ENCODE data around the gene PAPPA.

PAPPA gene

GRCh38 chr9:116284518-116284917, 130.9 kb downstream of the PAPPA start:
- no peak overlapping the region for H3K4me3 ChIP-seq (ENCODE audit: low read depth, low read length)
- no peak for DNase-seq (ENCODE audit: low read depth)
- TF ChIP-seq MYC (IDR thresholded peaks at IDR 0.05; ENCODE audit: low read depth, low read length) (no peak), POLR2A (IDR thresholded peaks at IDR 0.05; ENCODE audit: extremely low read depth, insufficient read length) (no peak)

- no peak for DNase-seq (ENCODE audit: low read depth)
- H3K4me3 ChIP-seq (ENCODE audit: low read depth, low read length): no peak overlapping the region
- no peak for TF ChIP-seq CTCF (IDR thresholded peaks at IDR 0.05; ENCODE audit: low read depth, low read length)
- no peak for TF ChIP-seq MYC (IDR thresholded peaks at IDR 0.05; ENCODE audit: low read depth, low read length)
- TF ChIP-seq MAX (IDR thresholded peaks at IDR 0.05; ENCODE audit: low read depth, low read length): no peak
- TF ChIP-seq POLR2A (IDR thresholded peaks at IDR 0.05; ENCODE audit: extremely low read depth, insufficient read length): no peak
These were observed 131.7 kb downstream of the PAPPA start for GRCh38 chr9:116285320-116285719.

GRCh38 chr9:116286297-116286696, 132.7 kb downstream of the PAPPA start:
- no peak overlapping the region for H3K4me3 ChIP-seq (ENCODE audit: low read depth, low read length)

GRCh38 chr9:116287721-116288120, 134.1 kb downstream of the PAPPA start:
- H3K4me3 ChIP-seq (ENCODE audit: low read depth, low read length): no peak overlapping the region
- TF ChIP-seq CTCF (IDR thresholded peaks at IDR 0.05; ENCODE audit: low read depth, low read length) (no peak), MYC (IDR thresholded peaks at IDR 0.05; ENCODE audit: low read depth, low read length) (no peak), MAX (IDR thresholded peaks at IDR 0.05; ENCODE audit: low read depth, low read length) (no peak), POLR2A (IDR thresholded peaks at IDR 0.05; ENCODE audit: extremely low read depth, insufficient read length) (no peak)
- no peak for DNase-seq (ENCODE audit: low read depth)

More at GRCh38 chr9:116286297-116286696, 132.7 kb downstream of the PAPPA start:
- TF ChIP-seq CTCF (IDR thresholded peaks at IDR 0.05; ENCODE audit: low read depth, low read length) (no peak), MYC (IDR thresholded peaks at IDR 0.05; ENCODE audit: low read depth, low read length) (no peak), POLR2A (IDR thresholded peaks at IDR 0.05; ENCODE audit: extremely low read depth, insufficient read length) (no peak), MAX (IDR thresholded peaks at IDR 0.05; ENCODE audit: low read depth, low read length) (no peak)
- no peak for DNase-seq (ENCODE audit: low read depth)

- no peak overlapping the region for H3K4me3 ChIP-seq (ENCODE audit: low read depth, low read length)
- TF ChIP-seq POLR2A (IDR thresholded peaks at IDR 0.05; ENCODE audit: extremely low read depth, insufficient read length) (no peak), MYC (IDR thresholded peaks at IDR 0.05; ENCODE audit: low read depth, low read length) (no peak), CTCF (IDR thresholded peaks at IDR 0.05; ENCODE audit: low read depth, low read length) (no peak), MAX (IDR thresholded peaks at IDR 0.05; ENCODE audit: low read depth, low read length) (no peak)
- no peak for DNase-seq (ENCODE audit: low read depth)
These were observed 135.1 kb downstream of the PAPPA start for GRCh38 chr9:116288658-116289057.

- TF ChIP-seq CTCF (IDR thresholded peaks at IDR 0.05; ENCODE audit: low read depth, low read length): no peak
- no peak for TF ChIP-seq POLR2A (IDR thresholded peaks at IDR 0.05; ENCODE audit: extremely low read depth, insufficient read length)
- TF ChIP-seq MYC (IDR thresholded peaks at IDR 0.05; ENCODE audit: low read depth, low read length): no peak
- no peak for TF ChIP-seq MAX (IDR thresholded peaks at IDR 0.05; ENCODE audit: low read depth, low read length)
- DNase-seq (ENCODE audit: low read depth): no peak
- no peak overlapping the region for H3K4me3 ChIP-seq (ENCODE audit: low read depth, low read length)
These were observed 143.8 kb downstream of the PAPPA start for GRCh38 chr9:116297346-116297745.
